H1 (cell line): ENCODE results near the gene BATF3. TPM values are rescaled to one million over a fixed set of nuclear protein-coding genes. Genes with fewer than 3 reads are reported as not detected.

Source experiments
- CTCF ChIA-PET: fragments of 300-600 bp; sonication (Branson Sonifier 250); formaldehyde crosslinking; loops from one replicate; lab custom pipeline; 2021; ENCODE audit not compliant: partially characterized antibody; lab: Charles Lee
- POLR2A ChIA-PET: fragments of 300-600 bp; sonication (Branson Sonifier 250); formaldehyde crosslinking; loops from one replicate; lab custom pipeline; 2021; ENCODE audit warnings: inconsistent platforms; ENCODE audit not compliant: partially characterized antibody; lab: Charles Lee
- DNase-seq, 2 experiments: peaks; one replicate each; pipeline versions ENCODE4 v3.0.0 to v3.0.0-alpha.2; 2010 to 2022; ENCODE audit warnings: low spot score in 2 of 2, low read depth in 1 of 2, mixed read lengths in 1 of 2
- FAIRE-seq: peaks from 2 replicates; lab custom pipeline; 2011; peaks lifted over from hg19 to GRCh38; lab: Jason Lieb, UNC
- H2AFZ ChIP-seq: 2 replicates; pipeline ENCODE4 v1.8.1; 2012; ENCODE audit warnings: low read length, inconsistent platforms
- H2AK5ac ChIP-seq: 2 replicates; pipeline ENCODE4 v1.6.1; 2013; ENCODE audit warnings: low read depth, low read length
- H2BK120ac ChIP-seq: replicated peaks from 2 replicates; pipeline ENCODE3; 2013; ENCODE audit warnings: low read depth, low read length, inconsistent platforms
- H2BK12ac ChIP-seq: 2 replicates; pipeline ENCODE4 v1.6.1; 2013; ENCODE audit warnings: low read depth, low read length
- H2BK15ac ChIP-seq: 2 replicates; pipeline ENCODE4 v1.6.1; 2013; ENCODE audit warnings: low read length
- H2BK20ac ChIP-seq: 2 replicates; pipeline ENCODE4 v1.6.1; 2013; ENCODE audit warnings: low read length
- H2BK5ac ChIP-seq: 2 replicates; pipeline ENCODE4 v1.6.1; 2013; ENCODE audit warnings: low read depth, low read length
- H3K14ac ChIP-seq: 2 replicates; pipeline ENCODE4 v1.6.1; 2013; ENCODE audit warnings: inconsistent platforms; ENCODE audit not compliant: insufficient read length
- H3K18ac ChIP-seq: 2 replicates; pipeline ENCODE4 v1.6.1; 2013; ENCODE audit warnings: low read length; ENCODE audit errors: extremely low read depth
- H3K23ac ChIP-seq: 2 replicates; pipeline ENCODE4 v1.6.1; 2013; ENCODE audit warnings: inconsistent platforms; ENCODE audit not compliant: insufficient read length
- H3K23me2 ChIP-seq: 2 replicates; pipeline ENCODE4 v1.6.1; 2013; ENCODE audit warnings: low read depth, low read length
- H3K27ac ChIP-seq: 2 replicates; pipeline ENCODE4 v1.6.1; 2011; ENCODE audit warnings: low read depth, low read length, inconsistent platforms
- H3K27me3 ChIP-seq, 4 experiments: replicated peaks in 1 of 4; 1 replicate in 1 of 4; 2 replicates in 3 of 4; pipeline versions ENCODE4 v1.6.1 to v1.8.1; 2011 to 2013; ENCODE audit warnings: low read length in 3 of 4, mild to moderate bottlenecking in 3 of 4, inconsistent platforms in 2 of 4, mixed read lengths in 2 of 4, moderate library complexity in 1 of 4; ENCODE audit not compliant: control insufficient read depth in 3 of 4, insufficient read depth in 3 of 4; ENCODE audit errors: extremely low read depth in 1 of 4
- H3K36me3 ChIP-seq, 4 experiments: 2 replicates each; pipeline versions ENCODE4 v1.6.1 to v1.8.1; 2011 to 2013; ENCODE audit warnings: mild to moderate bottlenecking in 4 of 4, low read length in 3 of 4, moderate library complexity in 2 of 4, control low read depth in 1 of 4, inconsistent platforms in 1 of 4; ENCODE audit not compliant: insufficient read depth in 4 of 4, control insufficient read depth in 2 of 4
- H3K4ac ChIP-seq: replicated peaks from 2 replicates; pipeline ENCODE3; 2013; ENCODE audit warnings: low read length, low read depth, mixed read lengths, inconsistent platforms; ENCODE audit not compliant: insufficient read length
- H3K4me1 ChIP-seq, 4 experiments: replicated peaks in 1 of 4; 1 replicate in 1 of 4; 2 replicates in 3 of 4; pipeline versions ENCODE4 v1.6.1 to v1.8.1; 2011 to 2013; ENCODE audit warnings: low read length in 3 of 4, inconsistent platforms in 2 of 4, mixed read lengths in 1 of 4; ENCODE audit not compliant: insufficient read depth in 4 of 4, control insufficient read depth in 3 of 4
- H3K4me2 ChIP-seq, 2 experiments: 2 replicates each; pipeline versions ENCODE4 v1.6.1 to v1.8.1; 2011 to 2013; ENCODE audit warnings: low read depth in 2 of 2, low read length in 2 of 2, control low read depth in 1 of 2, inconsistent platforms in 1 of 2, mild to moderate bottlenecking in 1 of 2; ENCODE audit not compliant: insufficient read depth in 1 of 2
- H3K4me3 ChIP-seq, 4 experiments: fragments of 200-600, 300-600 bp in 1 of 4; sonication (generic), shearing (Covaris generic), sonication (Bioruptor Twin) in 1 of 4; 2 replicates each; pipeline versions ENCODE4 v1.5.1 to v1.8.1; 2011 to 2016; ENCODE audit warnings: low read length in 4 of 4, low read depth in 3 of 4, control low read depth in 2 of 4, inconsistent platforms in 2 of 4, mild to moderate bottlenecking in 2 of 4, mixed read lengths in 1 of 4, moderate library complexity in 1 of 4; ENCODE audit not compliant: insufficient read depth in 2 of 4; ENCODE audit errors: extremely low read depth in 1 of 4
- H3K56ac ChIP-seq: replicated peaks from 2 replicates; pipeline ENCODE3; 2013; ENCODE audit warnings: low read depth, mild to moderate bottlenecking, mixed read lengths, low read length, inconsistent platforms; ENCODE audit not compliant: insufficient read length
- H3K79me1 ChIP-seq: 2 replicates; pipeline ENCODE4 v1.6.1; 2013; ENCODE audit warnings: low read depth, low read length, control low read depth
- H3K79me2 ChIP-seq, 2 experiments: 2 replicates each; pipeline versions ENCODE4 v1.6.1 to v1.8.1; 2012 to 2013; ENCODE audit warnings: low read length in 2 of 2, mild to moderate bottlenecking in 2 of 2, inconsistent platforms in 1 of 2; ENCODE audit not compliant: insufficient read depth in 2 of 2, control insufficient read depth in 1 of 2
- H3K9ac ChIP-seq, 4 experiments: replicated peaks in 1 of 4; 1 replicate in 1 of 4; 2 replicates in 3 of 4; pipeline versions ENCODE4 v1.6.1 to v1.8.1; 2011 to 2013; ENCODE audit warnings: low read depth in 3 of 4, low read length in 3 of 4, control low read depth in 2 of 4, mild to moderate bottlenecking in 2 of 4, moderate library complexity in 2 of 4, inconsistent platforms in 1 of 4; ENCODE audit errors: extremely low read depth in 1 of 4
- H3K9me3 ChIP-seq, 2 experiments: 2 replicates each; pipeline versions ENCODE4 v1.6.1 to v1.8.1; 2012 to 2013; ENCODE audit warnings: mild to moderate bottlenecking in 2 of 2, moderate library complexity in 2 of 2, control low read depth in 1 of 2, inconsistent platforms in 1 of 2, low read depth in 1 of 2, low read length in 1 of 2, mixed read lengths in 1 of 2; ENCODE audit not compliant: insufficient read depth in 2 of 2
- H4K20me1 ChIP-seq, 2 experiments: replicated peaks in 1 of 2; 2 replicates each; pipeline versions ENCODE3 to v1.8.1; 2011 to 2013; ENCODE audit warnings: inconsistent platforms in 2 of 2, low read length in 2 of 2, mild to moderate bottlenecking in 1 of 2; ENCODE audit not compliant: insufficient read depth in 2 of 2, control insufficient read depth in 1 of 2
- H4K5ac ChIP-seq: 2 replicates; pipeline ENCODE4 v1.6.1; 2013; ENCODE audit warnings: low read length, low read depth, mixed read lengths, inconsistent platforms; ENCODE audit not compliant: insufficient read length
- H4K8ac ChIP-seq: 2 replicates; pipeline ENCODE4 v1.8.0; 2013; ENCODE audit warnings: mild to moderate bottlenecking, moderate library complexity, low read length, inconsistent platforms; ENCODE audit not compliant: insufficient read depth; ENCODE audit errors: extremely low read depth
- H4K91ac ChIP-seq: replicated peaks from 2 replicates; pipeline ENCODE3; 2013; ENCODE audit warnings: low read length, mixed read lengths, inconsistent platforms; ENCODE audit not compliant: insufficient read length
- KDM1A ChIP-seq: fragments of 200-600, 300-600 bp; sonication (generic); IDR thresholded peaks from 2 replicates; pipeline ENCODE4 v1.7.1; 2016; ENCODE audit warnings: mild to moderate bottlenecking, low read length, borderline replicate concordance
- RFX5 ChIP-seq: IDR thresholded peaks from 2 replicates; pipeline ENCODE4 v1.6.1; 2011; ENCODE audit warnings: low read depth, low read length, improper control_type of control experiment, borderline replicate concordance
- SP1 ChIP-seq: IDR thresholded peaks from 2 replicates; pipeline ENCODE4 v1.6.1; 2011; ENCODE audit warnings: low read depth, low read length
- SP4 ChIP-seq: IDR thresholded peaks from 2 replicates; pipeline ENCODE4 v1.6.1; 2012; ENCODE audit warnings: low read length, inconsistent platforms
- WGBS, 2 experiments: shearing (Covaris generic) in 1 of 2; methylation state at CpG; one replicate each; pipeline versions ENCODE4 v1.1.6 to v1.1.7; 2013 to 2015; ENCODE audit warnings: low lambda C conversion rate in 2 of 2, mixed read lengths in 2 of 2, inconsistent platforms in 1 of 2, low coverage in 1 of 2, missing lambda C conversion rate in 1 of 2; ENCODE audit not compliant: insufficient replicate concordance in 2 of 2, insufficient coverage in 1 of 2, insufficient read length in 1 of 2; ENCODE audit errors: extremely low coverage in 1 of 2, missing lambda C conversion rate in 1 of 2; 5-methylcytosine and 5-hydroxymethylcytosine counted together
- polyA plus RNA-seq, 7 experiments: library from polyadenylated mRNA; depleted of rRNA in 3 of 7; stranded (reverse) in 5 of 7; unstranded in 2 of 7; fragments of >200 nt in 5 of 7; fragments of 200-250 nt in 2 of 7; gene quantifications; 1 replicate in 5 of 7; 2 replicates in 1 of 7; 4 replicates in 1 of 7; pipeline versions ENCODE4 v1.2.1 to v1.2.3, GENCODE V29; 2011 to 2013; ENCODE audit warnings: missing spikeins in 2 of 7, mixed read lengths in 2 of 7
- total RNA-seq: library from RNA; stranded (reverse); fragmentation: NEBNext Ultra II Directional; extraction: Animal tissue kit (Norgen Biotek cat#: 25700); gene quantifications from 2 replicates; pipeline ENCODE4 v1.2.1, GENCODE V29; 2021

Gene BATF3
- total and polyA plus RNA-seq, 2 of the 8 experiments (the other 6 are each of a cell fraction or from before 2014, with no cell fraction given) = 6.3 TPM

DNA sequence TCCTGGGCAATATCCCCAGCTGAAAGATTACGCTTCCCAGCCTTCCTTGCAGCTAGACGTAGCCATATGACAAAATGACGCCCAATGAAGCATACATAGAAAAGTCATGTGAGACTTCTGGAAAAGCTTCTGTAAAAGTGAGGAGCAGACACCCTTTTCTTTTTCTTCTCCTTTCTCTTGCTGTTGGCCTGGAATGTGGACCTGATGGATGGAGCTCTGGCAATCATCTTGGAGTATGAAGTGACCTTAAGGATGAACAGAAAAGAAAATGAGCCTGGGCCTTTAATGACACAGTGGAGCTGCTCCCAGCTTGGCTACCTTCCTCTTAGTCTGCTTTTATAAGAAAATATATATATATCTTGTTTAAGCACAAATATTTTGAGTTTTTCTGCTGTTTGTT lies 24.8 kb downstream of the BATF3 start:
- Histone ChIP-seq H4K91ac (no peak overlapping the region), H2BK20ac (no peak overlapping the region), H2BK15ac (no peak overlapping the region), H3K27me3 (no peaks in the 10 kb centered on the region), H2AK5ac (no peak overlapping the region), H3K23ac (no peak overlapping the region), H3K27ac (no peak overlapping the region), H2BK120ac (no peak overlapping the region), H3K23me2 (no peaks in the 10 kb centered on the region), H4K8ac (no peak overlapping the region), H3K4me1 (peaks cover 0 to 8% (median 6%) of the 10 kb centered on the region in 4 experiments; a peak in 3 of 7 replicates), H2BK12ac (no peak overlapping the region), H3K79me1 (no peaks in the 10 kb centered on the region), H2AFZ (no peak overlapping the region), H3K56ac (no peak overlapping the region), H4K20me1 (no peaks in the 10 kb centered on the region), H3K4me2 (no peak overlapping the region), H3K36me3 (no peaks in the 10 kb centered on the region), H4K5ac (no peak overlapping the region), H2BK5ac (no peak overlapping the region), H3K4ac (no peak overlapping the region), H3K18ac (no peak overlapping the region), H3K79me2 (no peaks in the 10 kb centered on the region), H3K9me3 (no peaks in the 10 kb centered on the region), H3K9ac (no peak overlapping the region), H3K4me3 (no peak overlapping the region)
- ChIA-PET POLR2A (interaction anchor here (0.8 to 1.0 kb wide), 2 partner anchors 67 to 327 kb away, joined by 3 read pairs; partner anchors contain the start of gene ATF3), CTCF (interaction anchor here (0.6 to 3.1 kb wide), 4 partner anchors 10 to 217 kb away, joined by 3 to 13 read pairs (median 3); no protein-coding TSS in a partner anchor)
- FAIRE-seq (no peak), DNase-seq (no peak)
- 96% methylated on average over 3 of the region's 3 CpGs; no CpG with 5 or more reads in 1 of the 2 experiments for WGBS, 2 experiments
- TF ChIP-seq RFX5 (no peak), SP4 (no peak), KDM1A (0 out of 2 replicates have a peak, but pooled peaks have one; percentile 67), SP1 (no peak)
- TF ChIP-seq, all 59 proteins: peak for 1
- H3K14ac ChIP-seq = no peak overlapping the region
